Suprapubic skin (tissue), 4 donors: ENCODE results near the gene CXCL11. TPM values are rescaled to one million over a fixed set of nuclear protein-coding genes. Genes with fewer than 3 reads are reported as not detected.

ENCODE experiments used
- DNase-seq, 2 donors: peaks; one replicate each; pipeline ENCODE4 v3.0.0-alpha.2; 2019; ENCODE audit warnings: low spot score in 2 of 2
- H3K27ac ChIP-seq: fragments of 200-600 bp; sonication (generic); one replicate; pipeline ENCODE4 v1.5.1; 2019
- H3K27me3 ChIP-seq: fragments of 200-600 bp; sonication (generic); one replicate; pipeline ENCODE4 v1.5.1; 2019
- H3K36me3 ChIP-seq: fragments of 200-600 bp; sonication (generic); one replicate; pipeline ENCODE4 v1.5.1; 2019
- H3K4me1 ChIP-seq: fragments of 200-600 bp; sonication (generic); one replicate; pipeline ENCODE4 v1.5.1; 2019
- H3K4me3 ChIP-seq: fragments of 200-600 bp; sonication (generic); one replicate; pipeline ENCODE4 v1.5.1; 2019; ENCODE audit warnings: mild to moderate bottlenecking
- H3K9me3 ChIP-seq: fragments of 200-600 bp; sonication (generic); one replicate; pipeline ENCODE4 v1.5.1; 2019
- CTCF ChIP-seq, 2 donors: fragments of 200-600 bp in 1 of 2; fragments of 450-650 bp in 1 of 2; sonication (generic) in 1 of 2; IDR thresholded peaks; one replicate each; pipeline ENCODE4 v1.5.1; 2016 to 2019; ENCODE audit warnings: antibody characterized with exemption in 2 of 2, mild to moderate bottlenecking in 1 of 2, moderate library complexity in 1 of 2
- EP300 ChIP-seq: sonication (generic); formaldehyde crosslinking; IDR thresholded peaks from one replicate; pipeline ENCODE4 v1.6.1; 2017; ENCODE audit warnings: antibody characterized with exemption
- POLR2A ChIP-seq, 2 donors: fragments of 450-650 bp; IDR thresholded peaks; one replicate each; pipeline ENCODE4 v1.6.1; 2017; ENCODE audit warnings: antibody characterized with exemption in 2 of 2, mild to moderate bottlenecking in 2 of 2, moderate library complexity in 2 of 2
- POLR2AphosphoS5 ChIP-seq, 3 donors: sonication (generic); formaldehyde crosslinking; IDR thresholded peaks; one replicate each; pipeline ENCODE4 v1.6.1; 2017; ENCODE audit warnings: antibody characterized with exemption in 3 of 3
- WGBS: methylation state at CpG from one replicate; pipeline ENCODE4 v1.1.5; 2018; 5-methylcytosine and 5-hydroxymethylcytosine counted together
- total RNA-seq, 4 donors: library from RNA; depleted of rRNA; stranded (reverse); fragments of >200 nt; gene quantifications; one replicate each; pipeline ENCODE4 v1.1.0, GENCODE V29; 2016

Gene CXCL11
- under 1 TPM in 1 of 4 donors, not detected in 3; 0.72 TPM for total RNA-seq

GRCh38 chr4:76035799-76036380 is at the start of gene CXCL11:
CXCL11 (minus strand) TSS chr4:76036070; CDS start chr4:76035987, 83 bp downstream.
- Histone ChIP-seq H3K4me3 (no peak within 1 kb of the TSS), H3K36me3 (no peaks in the 10 kb centered on the region), H3K9me3 (no peaks in the 10 kb centered on the region), H3K27me3 (no peaks in the 10 kb centered on the region), H3K27ac (no peak within 1 kb of the TSS), H3K4me1 (peaks cover 2% of the 10 kb centered on the region)
- TF ChIP-seq POLR2AphosphoS5 (IDR thresholded peaks at IDR 0.05) (no peak), POLR2A (IDR thresholded peaks at IDR 0.05) (no peak), CTCF (IDR thresholded peaks at IDR 0.05) (no peak), EP300 (no peak)
- DNase-seq: no peak
- WGBS: 69% methylated on average over 2 of the region's 2 CpGs

- Histone ChIP-seq H3K4me3 (no peak overlapping the region), H3K36me3 (no peaks in the 10 kb centered on the region)
- WGBS: 92% methylated on average over 1 of the region's 1 CpG
Measured at GRCh38 chr4:76084542-76084941, 48.7 kb upstream of the CXCL11 start.

GRCh38 chr4:76083386-76083988 is 47.6 kb upstream of the CXCL11 start:
- TF ChIP-seq CTCF (IDR thresholded peaks at IDR 0.05): no peak
- TF ChIP-seq POLR2AphosphoS5 (IDR thresholded peaks at IDR 0.05): no peak
- TF ChIP-seq POLR2A (IDR thresholded peaks at IDR 0.05): no peak
- no peak for TF ChIP-seq EP300
- DNase-seq: no peak
- Histone ChIP-seq H3K4me3 (no peak overlapping the region), H3K27ac (no peak overlapping the region), H3K27me3 (no peaks in the 10 kb centered on the region), H3K4me1 (no peaks in the 10 kb centered on the region), H3K9me3 (no peaks in the 10 kb centered on the region), H3K36me3 (no peaks in the 10 kb centered on the region)
- WGBS: 51% methylated on average over 3 of the region's 3 CpGs

More at GRCh38 chr4:76084542-76084941, 48.7 kb upstream of the CXCL11 start:
- TF ChIP-seq EP300 (no peak), CTCF (IDR thresholded peaks at IDR 0.05) (no peak), POLR2A (IDR thresholded peaks at IDR 0.05) (no peak), POLR2AphosphoS5 (IDR thresholded peaks at IDR 0.05) (no peak)
- no peaks in the 10 kb centered on the region for H3K27me3 ChIP-seq
- H3K27ac ChIP-seq: no peak overlapping the region
- no peak for DNase-seq
- no peaks in the 10 kb centered on the region for H3K4me1 ChIP-seq
- H3K9me3 ChIP-seq: no peaks in the 10 kb centered on the region

- no peak for TF ChIP-seq CTCF (IDR thresholded peaks at IDR 0.05)
- no peak for TF ChIP-seq POLR2A (IDR thresholded peaks at IDR 0.05)
- Histone ChIP-seq H3K4me3 (no peak overlapping the region), H3K27me3 (no peaks in the 10 kb centered on the region), H3K27ac (no peak overlapping the region), H3K9me3 (no peaks in the 10 kb centered on the region), H3K36me3 (no peaks in the 10 kb centered on the region), H3K4me1 (no peaks in the 10 kb centered on the region)
- DNase-seq: no peak
- 53% methylated on average over 4 of the region's 4 CpGs for WGBS
Measured at GRCh38 chr4:76078033-76078613, 42.3 kb upstream of the CXCL11 start.

GRCh38 chr4:76074993-76075600 is 39.2 kb upstream of the CXCL11 start:
- Histone ChIP-seq H3K27ac (no peak overlapping the region), H3K4me1 (no peaks in the 10 kb centered on the region), H3K36me3 (no peaks in the 10 kb centered on the region), H3K27me3 (no peaks in the 10 kb centered on the region), H3K4me3 (no peak overlapping the region), H3K9me3 (no peaks in the 10 kb centered on the region)
- TF ChIP-seq EP300 (no peak), CTCF (IDR thresholded peaks at IDR 0.05) (no peak), POLR2A (IDR thresholded peaks at IDR 0.05) (no peak), POLR2AphosphoS5 (IDR thresholded peaks at IDR 0.05) (no peak)
- WGBS: 50% methylated on average over 4 of the region's 4 CpGs
- DNase-seq: no peak
